OCI-M2 (cell line): ENCODE data around the gene FMN2.

Source experiments
- DNase-seq: peaks from one replicate; lab custom pipeline; 2025; ENCODE audit not compliant: unreplicated experiment; lab: John Stamatoyannopoulos, UW

FMN2 gene

GRCh38 chr1:240474133-240474614 is 382.5 kb downstream of the FMN2 start:
- no peak for DNase-seq

DNA sequence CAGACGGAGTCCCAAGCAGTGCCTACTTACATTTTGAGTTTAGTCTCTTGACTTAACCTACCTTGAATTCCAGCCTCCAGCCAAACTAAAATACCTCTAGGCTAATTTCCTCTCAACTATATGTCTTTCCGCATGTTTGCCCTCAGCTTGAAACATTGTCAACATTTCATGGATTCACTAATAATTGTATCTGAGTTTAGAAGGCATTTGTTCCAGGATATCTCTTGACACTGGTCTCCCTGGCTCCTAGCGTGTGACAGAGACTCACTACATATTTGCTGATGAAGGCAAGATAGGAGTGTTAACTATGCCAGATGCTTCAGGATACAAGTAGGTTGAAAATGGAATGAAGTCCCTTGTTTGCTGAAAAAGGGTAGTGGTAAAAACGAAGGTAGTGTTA is 384.1 kb downstream of the FMN2 start:
- DNase-seq: no peak

DNA sequence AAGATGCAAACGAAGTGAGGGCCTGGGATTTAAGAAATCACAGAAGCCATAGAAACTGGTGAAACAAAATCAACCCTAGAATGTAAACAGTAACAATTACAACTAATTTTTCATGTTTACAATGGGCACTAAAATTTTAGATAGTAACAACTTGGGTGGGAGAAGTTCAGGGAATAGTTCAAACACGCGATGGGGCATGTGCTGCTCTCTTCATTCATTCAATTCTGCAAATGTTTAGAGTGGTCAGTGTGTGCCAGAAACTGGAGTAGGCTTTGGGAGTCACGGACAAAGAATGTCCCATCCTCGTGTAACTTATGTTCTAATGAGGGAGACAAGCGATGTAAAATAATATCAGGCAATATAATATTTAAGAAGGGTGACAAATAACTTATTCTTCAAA is 386.9 kb downstream of the FMN2 start:
- no peak for DNase-seq

GRCh38 chr1:240484804-240485443 is 393.2 kb downstream of the FMN2 start:
- DNase-seq: no peak

DNA sequence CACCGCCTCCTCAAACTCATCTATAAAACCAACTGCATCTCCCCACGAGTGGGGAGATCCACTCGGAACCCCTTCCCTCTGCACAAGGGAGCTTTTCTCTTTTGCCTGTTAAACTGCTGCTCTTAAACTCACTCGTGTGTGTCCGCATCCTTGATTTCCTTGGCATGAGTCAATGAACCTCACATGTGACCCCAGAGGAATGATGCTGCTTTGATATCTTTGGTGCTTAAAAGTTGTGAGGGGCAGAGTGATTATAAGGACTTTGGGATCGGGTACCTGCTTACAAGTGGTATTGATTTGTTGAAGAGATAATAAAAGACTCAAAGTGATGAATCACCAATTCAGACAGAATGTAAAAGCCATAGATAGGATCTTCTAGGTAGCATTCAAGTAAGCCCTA is 394.9 kb downstream of the FMN2 start:
- DNase-seq: no peak

DNA sequence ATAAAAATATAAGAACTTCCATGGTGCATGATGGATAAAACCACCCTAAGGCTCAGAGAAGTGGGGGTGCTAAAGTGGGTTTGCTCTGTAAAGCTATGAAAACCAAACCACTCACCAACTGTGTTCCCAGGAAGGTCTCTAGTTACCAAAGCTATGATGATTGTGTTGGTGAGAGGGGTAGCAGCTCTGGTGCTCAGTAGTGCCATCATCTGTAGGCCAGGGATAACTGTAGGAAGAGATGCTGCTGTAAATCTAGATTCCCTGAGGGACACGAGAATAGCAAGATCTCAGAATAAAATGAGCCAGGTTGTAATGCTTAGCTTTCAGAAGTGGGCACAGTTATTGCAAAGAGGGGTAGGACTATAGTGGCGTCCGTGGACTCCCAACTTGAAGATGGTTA is 395.8 kb downstream of the FMN2 start:
- no peak for DNase-seq

DNA sequence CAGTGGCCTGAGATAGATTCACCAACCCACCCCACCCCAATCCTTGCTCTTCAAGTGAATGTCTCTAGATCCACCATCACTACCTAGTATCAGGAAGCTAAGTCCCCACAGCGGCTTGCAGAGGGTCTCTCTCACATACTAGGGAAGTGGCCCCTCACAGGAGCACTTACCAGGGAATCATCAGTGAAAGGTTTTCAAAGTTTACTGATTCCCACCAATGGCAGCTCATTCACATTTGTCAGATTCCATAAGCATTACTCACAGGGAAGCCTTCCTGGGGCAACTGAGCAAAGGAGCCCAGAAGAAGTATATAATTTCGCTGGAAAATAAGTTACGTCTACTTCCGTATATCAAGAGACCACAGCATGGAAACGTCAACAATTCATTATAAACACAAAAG is 399.5 kb downstream of the FMN2 start:
- DNase-seq: no peak

GRCh38 chr1:240491796-240492195 is 400.1 kb downstream of the FMN2 start:
- no peak for DNase-seq

DNA sequence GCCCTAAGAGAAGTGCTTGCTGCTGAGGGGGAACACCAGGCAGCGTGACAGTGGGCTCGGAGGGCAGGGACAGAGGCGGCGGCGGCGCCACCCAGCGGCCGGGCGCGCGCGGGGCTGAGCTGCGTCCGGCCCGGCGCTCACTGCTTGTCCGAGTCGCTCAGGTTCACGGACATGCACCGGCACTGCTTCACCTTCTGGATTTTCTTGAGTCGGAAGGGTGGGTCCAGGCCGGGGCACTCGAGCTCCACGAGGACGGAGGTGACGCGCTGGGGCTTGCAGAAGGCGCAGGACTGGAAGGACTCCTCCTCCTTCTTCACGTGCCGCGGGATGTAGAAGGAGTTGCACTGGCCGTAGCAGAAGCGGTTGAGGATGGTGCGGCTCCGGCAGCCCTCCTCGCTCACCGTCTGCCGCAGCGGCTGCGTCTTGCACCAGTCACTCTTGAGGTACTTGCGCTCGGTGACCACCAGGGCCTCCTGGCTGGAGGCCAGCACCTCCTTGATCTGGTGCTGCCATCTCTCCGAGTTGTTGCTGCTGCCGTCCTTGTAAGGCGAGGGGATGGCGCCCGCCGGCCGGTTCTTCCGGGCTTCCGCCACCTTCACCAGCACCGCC is 401.3 kb downstream of the FMN2 start:
- DNase-seq: no peak

DNA sequence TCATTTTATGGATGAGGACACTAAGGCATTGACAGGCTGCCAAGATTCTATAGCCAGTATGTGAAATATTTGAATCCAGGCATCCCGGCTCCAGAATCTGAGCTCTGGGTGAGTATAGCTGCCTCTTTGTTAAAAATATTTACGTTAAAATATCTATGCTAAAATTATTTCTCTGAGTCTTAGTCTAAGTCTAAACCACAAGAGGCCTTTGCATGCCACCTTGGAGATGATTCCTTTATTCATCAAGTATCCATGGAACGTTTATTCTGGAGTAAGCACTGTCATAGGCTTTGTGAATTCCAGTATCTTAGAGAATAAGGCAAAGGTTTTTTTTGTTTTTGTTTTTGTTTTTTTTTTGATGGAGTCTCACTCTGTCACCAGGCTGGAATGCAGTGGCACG is 403.9 kb downstream of the FMN2 start:
- DNase-seq: no peak

GRCh38 chr1:240496356-240496755 is 404.7 kb downstream of the FMN2 start:
- no peak for DNase-seq

GRCh38 chr1:240496941-240497340 is 405.3 kb downstream of the FMN2 start:
- DNase-seq: no peak

- no peak for DNase-seq
Measured at GRCh38 chr1:240497908-240498307, 406.2 kb downstream of the FMN2 start.

DNA sequence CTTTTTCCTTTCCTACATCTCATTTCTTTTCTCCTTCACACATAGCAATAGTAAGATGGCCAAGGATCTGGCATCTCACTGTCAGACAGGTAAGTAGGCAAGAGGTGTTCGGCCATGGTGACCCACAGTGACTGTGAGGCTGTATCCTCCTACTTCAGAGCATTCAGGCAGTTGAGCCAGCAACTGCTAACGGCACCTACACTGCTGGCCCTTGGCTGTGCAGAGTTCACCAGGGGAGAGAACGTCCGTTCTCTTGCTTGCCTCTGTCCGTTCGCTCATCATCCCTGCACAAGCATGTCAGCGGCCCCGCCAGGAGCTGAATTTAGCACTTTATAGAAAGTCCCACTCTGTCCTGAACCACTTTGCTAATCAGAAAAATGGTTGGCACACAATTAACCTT is 406.7 kb downstream of the FMN2 start:
- no peak for DNase-seq

GRCh38 chr1:240499012-240499411 is 407.3 kb downstream of the FMN2 start:
- no peak for DNase-seq

DNA sequence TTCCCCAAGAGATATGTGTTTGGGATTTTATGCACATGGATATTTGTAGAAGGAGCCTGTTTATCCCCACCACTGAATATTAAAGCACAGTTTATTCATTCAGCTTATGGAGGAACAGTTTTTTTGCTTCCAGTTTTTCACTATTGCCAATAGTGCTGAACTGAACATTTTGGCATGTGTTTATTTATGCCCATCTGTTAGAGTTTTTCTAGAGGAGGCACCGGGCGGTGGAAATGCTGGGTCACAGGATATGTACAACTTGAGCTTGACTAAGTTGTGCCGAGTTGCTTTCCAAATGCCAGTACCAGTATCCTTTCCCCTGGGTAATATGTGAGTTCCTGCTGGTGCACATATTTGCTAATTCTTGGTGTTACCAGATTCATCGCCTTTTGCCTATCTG is 409.0 kb downstream of the FMN2 start:
- no peak for DNase-seq

DNA sequence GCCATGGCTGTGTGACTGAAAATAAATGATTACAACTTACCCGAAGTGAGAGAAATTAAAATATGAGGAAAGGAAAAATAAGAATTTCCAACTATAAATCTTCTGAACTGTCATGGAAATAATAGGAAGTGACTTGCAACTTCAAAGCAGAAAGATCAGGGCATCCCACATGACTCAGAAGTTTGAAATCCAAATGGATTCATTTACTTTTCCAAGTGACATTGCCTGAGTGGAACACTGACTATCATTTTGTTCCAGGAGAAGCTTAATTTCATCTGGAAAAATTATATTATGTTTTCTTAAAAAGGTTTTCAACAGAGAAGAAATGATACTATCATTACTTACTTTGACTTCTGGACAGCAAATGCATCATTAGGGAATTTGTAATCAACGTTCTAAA is 409.4 kb downstream of the FMN2 start:
- DNase-seq: no peak

- no peak for DNase-seq
Measured at GRCh38 chr1:240503036-240503435, 411.4 kb downstream of the FMN2 start.

DNA sequence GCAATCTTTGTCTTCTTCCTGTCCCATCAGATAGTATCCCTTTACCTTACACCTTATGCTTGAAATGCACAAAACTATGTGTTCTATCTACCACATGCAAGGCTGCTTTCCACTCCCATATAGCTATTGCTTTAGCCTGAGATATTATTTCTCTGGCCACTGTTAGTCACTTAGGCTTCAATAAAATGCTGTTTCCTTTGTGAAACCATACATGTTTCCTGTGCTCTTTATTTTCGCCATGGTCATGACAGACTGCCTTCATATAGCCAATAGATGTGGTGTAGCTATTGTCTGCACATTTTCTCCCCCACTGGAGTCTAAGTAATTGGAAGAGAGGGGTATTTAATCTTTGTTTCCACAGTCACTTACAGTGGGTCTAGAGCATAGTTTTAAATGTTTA is 411.9 kb downstream of the FMN2 start:
- DNase-seq: no peak

DNA sequence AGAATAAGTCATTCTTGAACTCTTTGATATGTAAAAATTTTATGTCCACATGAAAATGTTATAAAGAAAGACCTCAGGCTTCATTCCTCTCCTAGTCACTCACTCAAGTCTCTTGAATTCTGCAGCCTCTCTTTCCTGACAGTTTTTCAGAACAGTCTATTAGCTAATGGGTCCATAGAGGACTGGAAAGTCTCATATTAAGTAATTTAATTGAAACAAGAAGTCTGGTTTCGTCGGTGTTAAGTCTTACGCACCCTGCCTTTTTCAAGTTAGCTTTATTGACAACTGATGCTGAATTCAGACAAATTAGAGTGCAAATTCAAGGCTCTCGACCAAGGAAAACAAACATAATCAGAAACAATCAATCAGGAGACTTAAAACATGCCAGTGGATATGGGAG is 414.5 kb downstream of the FMN2 start:
- no peak for DNase-seq

GRCh38 chr1:240508201-240508600 is 416.5 kb downstream of the FMN2 start:
- no peak for DNase-seq

GRCh38 chr1:240508950-240509349 is 417.3 kb downstream of the FMN2 start:
- no peak for DNase-seq

- DNase-seq: no peak
Measured at GRCh38 chr1:240511789-240512188, 420.1 kb downstream of the FMN2 start.
